IMR-90 (cell line): ENCODE data around the gene RPUSD4.

ENCODE experiments used
- MAFK ChIP-seq: IDR thresholded peaks from 2 replicates; pipeline ENCODE4 v1.6.1; 2012; ENCODE audit warnings: low read depth, low read length, improper control_type of control experiment
- TF ChIP-seq, protein P1 (sequence below): conservative IDR thresholded peaks from 2 replicates; pipeline ENCODE4 v1.5.1; 2012; ENCODE audit warnings: mild to moderate bottlenecking, low read depth, low read length, improper control_type of control experiment

DNA sequence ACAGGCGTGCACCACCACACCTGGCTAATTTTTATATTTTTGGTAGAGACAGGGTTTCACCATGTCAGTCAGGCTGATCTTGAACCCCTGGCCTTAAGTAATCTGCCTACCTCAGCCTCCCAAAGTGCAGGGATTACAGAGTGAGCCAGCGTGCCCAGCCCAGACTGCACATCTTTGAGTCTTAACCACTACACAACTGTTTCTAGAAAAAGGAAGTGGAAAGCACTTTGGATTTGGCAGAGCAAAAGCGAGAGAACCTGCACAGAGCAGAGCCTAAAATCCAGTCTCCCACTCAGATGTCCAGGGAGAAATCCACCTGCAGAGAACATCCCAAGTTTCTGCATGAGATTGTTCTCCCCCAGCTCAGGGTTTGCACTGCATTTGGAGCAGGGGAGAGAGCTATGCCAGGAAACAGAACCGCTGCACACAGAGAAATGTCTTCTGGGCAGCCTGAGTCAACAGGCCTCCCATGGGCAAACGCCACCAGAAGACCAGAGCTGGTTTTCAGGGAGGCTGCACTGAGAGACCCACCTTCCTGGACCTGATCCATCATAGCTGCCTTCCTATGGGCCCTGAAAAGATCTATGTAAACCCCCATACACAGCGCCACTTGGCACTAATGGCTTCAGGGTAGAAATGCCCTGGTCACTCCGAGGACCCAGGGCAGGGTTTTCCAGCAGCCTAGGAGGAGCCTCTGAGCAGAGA lies 54.0 kb downstream of the RPUSD4 start:
- TF ChIP-seq, protein P1, sequence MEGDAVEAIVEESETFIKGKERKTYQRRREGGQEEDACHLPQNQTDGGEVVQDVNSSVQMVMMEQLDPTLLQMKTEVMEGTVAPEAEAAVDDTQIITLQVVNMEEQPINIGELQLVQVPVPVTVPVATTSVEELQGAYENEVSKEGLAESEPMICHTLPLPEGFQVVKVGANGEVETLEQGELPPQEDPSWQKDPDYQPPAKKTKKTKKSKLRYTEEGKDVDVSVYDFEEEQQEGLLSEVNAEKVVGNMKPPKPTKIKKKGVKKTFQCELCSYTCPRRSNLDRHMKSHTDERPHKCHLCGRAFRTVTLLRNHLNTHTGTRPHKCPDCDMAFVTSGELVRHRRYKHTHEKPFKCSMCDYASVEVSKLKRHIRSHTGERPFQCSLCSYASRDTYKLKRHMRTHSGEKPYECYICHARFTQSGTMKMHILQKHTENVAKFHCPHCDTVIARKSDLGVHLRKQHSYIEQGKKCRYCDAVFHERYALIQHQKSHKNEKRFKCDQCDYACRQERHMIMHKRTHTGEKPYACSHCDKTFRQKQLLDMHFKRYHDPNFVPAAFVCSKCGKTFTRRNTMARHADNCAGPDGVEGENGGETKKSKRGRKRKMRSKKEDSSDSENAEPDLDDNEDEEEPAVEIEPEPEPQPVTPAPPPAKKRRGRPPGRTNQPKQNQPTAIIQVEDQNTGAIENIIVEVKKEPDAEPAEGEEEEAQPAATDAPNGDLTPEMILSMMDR: no peak
- no peak for TF ChIP-seq MAFK
